ENCODE data around the gene ALDH1L1. TPM values are rescaled to one million over a fixed set of nuclear protein-coding genes. Genes with fewer than 3 reads are reported as not detected.

The ALDH1L1 gene
- polyA plus RNA-seq, 3 donors: not detected

DNA sequence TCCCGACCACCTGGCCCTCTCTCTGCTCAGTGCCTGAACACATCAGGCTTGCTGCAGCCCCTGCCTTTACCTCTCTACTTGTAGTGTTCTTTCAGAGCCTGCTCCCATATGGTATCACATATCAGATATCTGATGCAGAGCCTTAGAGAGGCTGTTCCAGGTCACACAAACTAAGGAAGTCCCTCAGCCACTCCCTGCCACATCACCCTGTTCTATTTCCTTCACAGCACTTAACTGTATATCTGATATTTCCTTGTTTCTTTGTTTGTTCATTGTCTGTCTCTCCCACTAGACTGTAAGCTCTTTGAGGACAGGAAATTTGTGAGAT is 976 bp upstream of the ALDH1L1 start:
- H3K27me3 Mint-ChIP-seq (ENCODE audit: low read depth in 3 of 3): peaks cover 40 to 59% (median 53%) of the 10 kb centered on the region in 3 donors
- no peak overlapping the region for H2AFZ ChIP-seq (ENCODE audit: insufficient read depth, low read depth, low read length, poor library complexity, severe bottlenecking)
- peaks cover 0 to 7% (median 6%) of the 10 kb centered on the region in 7 donors for H3K9me3 Mint-ChIP-seq
- H4K20me1 ChIP-seq (ENCODE audit: insufficient read depth, low read length): no peaks in the 10 kb centered on the region
- H3K27ac ChIP-seq (ENCODE audit: low read depth in 1 of 2, low read length in 2 of 2): no peak overlapping the region
- WGBS (ENCODE audit: insufficient coverage): 45% methylated on average over 1 of the region's 1 CpG
- no peaks in the 10 kb centered on the region for H3K4me1 Mint-ChIP-seq
- peak overlapping the region in 1 of 2 donors; percentile 79 for H3K4me3 Mint-ChIP-seq
- H3K4me1 ChIP-seq (ENCODE audit: control insufficient read depth in 1 of 2, insufficient read depth in 2 of 2, low read length in 2 of 2): no peaks in the 10 kb centered on the region
- TF ChIP-seq, protein P1, sequence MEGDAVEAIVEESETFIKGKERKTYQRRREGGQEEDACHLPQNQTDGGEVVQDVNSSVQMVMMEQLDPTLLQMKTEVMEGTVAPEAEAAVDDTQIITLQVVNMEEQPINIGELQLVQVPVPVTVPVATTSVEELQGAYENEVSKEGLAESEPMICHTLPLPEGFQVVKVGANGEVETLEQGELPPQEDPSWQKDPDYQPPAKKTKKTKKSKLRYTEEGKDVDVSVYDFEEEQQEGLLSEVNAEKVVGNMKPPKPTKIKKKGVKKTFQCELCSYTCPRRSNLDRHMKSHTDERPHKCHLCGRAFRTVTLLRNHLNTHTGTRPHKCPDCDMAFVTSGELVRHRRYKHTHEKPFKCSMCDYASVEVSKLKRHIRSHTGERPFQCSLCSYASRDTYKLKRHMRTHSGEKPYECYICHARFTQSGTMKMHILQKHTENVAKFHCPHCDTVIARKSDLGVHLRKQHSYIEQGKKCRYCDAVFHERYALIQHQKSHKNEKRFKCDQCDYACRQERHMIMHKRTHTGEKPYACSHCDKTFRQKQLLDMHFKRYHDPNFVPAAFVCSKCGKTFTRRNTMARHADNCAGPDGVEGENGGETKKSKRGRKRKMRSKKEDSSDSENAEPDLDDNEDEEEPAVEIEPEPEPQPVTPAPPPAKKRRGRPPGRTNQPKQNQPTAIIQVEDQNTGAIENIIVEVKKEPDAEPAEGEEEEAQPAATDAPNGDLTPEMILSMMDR (IDR thresholded peaks at IDR 0.05): no peak
- H3K9me3 ChIP-seq (replicated peaks in 1 of 2; ENCODE audit: control insufficient read depth in 1 of 2, insufficient read depth in 1 of 2, low read length in 2 of 2): peaks cover 0 to 6% of the 10 kb centered on the region in 2 donors
- DNase-seq: no peak
- peaks cover 18 to 52% of the 10 kb centered on the region in 2 donors for H3K27me3 ChIP-seq (ENCODE audit: control insufficient read depth in 2 of 2, insufficient read depth in 2 of 2, low read length in 2 of 2)
- no peak overlapping the region for H3K4me3 ChIP-seq (replicated peaks in 1 of 3; ENCODE audit: low read depth in 2 of 3, low read length in 3 of 3)
- no peaks in the 10 kb centered on the region for H3K36me3 ChIP-seq (replicated peaks in 1 of 2; ENCODE audit: control insufficient read depth in 1 of 2, insufficient read depth in 2 of 2, low read length in 2 of 2)
- H3K79me2 ChIP-seq (ENCODE audit: insufficient read depth, low read length): no peaks in the 10 kb centered on the region
- H3K9ac ChIP-seq (ENCODE audit: insufficient read depth, low read length, poor library complexity, severe bottlenecking): no peak overlapping the region
- no peaks in the 10 kb centered on the region for H3K36me3 Mint-ChIP-seq
- no peak overlapping the region for H3K4me2 ChIP-seq (replicated peaks; ENCODE audit: extremely low read depth, low read length, poor library complexity, severe bottlenecking)
- intact Hi-C loops (cut with micrococcal nuclease): no loop called here
- peak overlapping the region in 1 of 7 donors; percentile 54 for H3K27ac Mint-ChIP-seq

DNA sequence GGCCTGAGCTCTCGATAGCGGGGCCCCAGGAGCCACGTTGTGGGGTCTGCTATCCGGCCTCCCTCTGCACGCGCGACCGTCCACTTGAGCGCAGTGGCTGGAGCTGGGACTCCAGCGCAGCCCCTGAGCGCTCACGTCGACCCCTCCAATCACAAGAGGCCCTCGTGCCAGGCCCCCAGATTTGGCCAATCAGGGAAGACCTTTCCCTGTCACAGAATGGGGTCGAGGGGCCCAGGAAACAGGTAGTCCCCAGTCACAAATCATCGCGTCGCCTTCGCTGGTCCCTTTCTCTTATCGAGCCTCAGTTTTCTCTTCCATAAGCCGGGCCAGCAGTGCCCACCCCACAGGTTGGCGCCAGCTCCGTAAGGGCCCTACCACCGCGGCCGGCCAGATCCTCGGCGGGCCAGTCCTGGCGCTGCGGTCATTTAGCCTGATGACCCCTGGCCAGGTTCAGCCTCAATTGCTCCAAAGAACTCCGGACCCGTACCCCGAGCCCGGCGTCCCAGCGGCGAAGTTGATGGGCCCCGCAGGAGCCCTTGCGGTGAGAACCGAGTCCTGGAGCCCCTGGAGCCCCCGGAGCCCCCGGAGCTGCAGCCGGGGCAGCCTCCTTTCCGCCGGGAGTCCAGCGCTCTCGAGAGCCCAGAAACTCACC is 435 bp downstream of the ALDH1L1 start:
- no peak for DNase-seq
- no peak overlapping the region for H3K4me2 ChIP-seq (replicated peaks; ENCODE audit: extremely low read depth, low read length, poor library complexity, severe bottlenecking)
- Mint-ChIP-seq H3K4me3 (peak overlapping the region in 1 of 2 donors; percentile 88), H3K9me3 (peaks cover 0 to 7% (median 6%) of the 10 kb centered on the region in 7 donors), H3K36me3 (no peaks in the 10 kb centered on the region), H3K27me3 (ENCODE audit: low read depth in 3 of 3) (peaks cover 44 to 62% (median 53%) of the 10 kb centered on the region in 3 donors), H3K27ac (no peak overlapping the region), H3K4me1 (no peaks in the 10 kb centered on the region)
- no peak overlapping the region for H2AFZ ChIP-seq (ENCODE audit: insufficient read depth, low read depth, low read length, poor library complexity, severe bottlenecking)
- H3K9me3 ChIP-seq (replicated peaks in 1 of 2; ENCODE audit: control insufficient read depth in 1 of 2, insufficient read depth in 1 of 2, low read length in 2 of 2): peaks cover 0 to 6% of the 10 kb centered on the region in 2 donors
- H3K4me3 ChIP-seq (replicated peaks in 1 of 3; ENCODE audit: low read depth in 2 of 3, low read length in 3 of 3): no peak overlapping the region
- WGBS (ENCODE audit: insufficient coverage): 1% methylated on average over 47 of the region's 47 CpGs
- no peaks in the 10 kb centered on the region for H4K20me1 ChIP-seq (ENCODE audit: insufficient read depth, low read length)
- H3K36me3 ChIP-seq (replicated peaks in 1 of 2; ENCODE audit: control insufficient read depth in 1 of 2, insufficient read depth in 2 of 2, low read length in 2 of 2): no peaks in the 10 kb centered on the region
- H3K4me1 ChIP-seq (ENCODE audit: control insufficient read depth in 1 of 2, insufficient read depth in 2 of 2, low read length in 2 of 2): no peaks in the 10 kb centered on the region
- no peaks in the 10 kb centered on the region for H3K79me2 ChIP-seq (ENCODE audit: insufficient read depth, low read length)
- peaks cover 18 to 52% of the 10 kb centered on the region in 2 donors for H3K27me3 ChIP-seq (ENCODE audit: control insufficient read depth in 2 of 2, insufficient read depth in 2 of 2, low read length in 2 of 2)
- intact Hi-C loops (cut with micrococcal nuclease): no loop called here
- TF ChIP-seq, protein P1 (IDR thresholded peaks at IDR 0.05): no peak
- no peak overlapping the region for H3K9ac ChIP-seq (ENCODE audit: insufficient read depth, low read length, poor library complexity, severe bottlenecking)
- no peak overlapping the region for H3K27ac ChIP-seq (ENCODE audit: low read depth in 1 of 2, low read length in 2 of 2)
